Astrocyte (in vitro differentiated cells and primary cell): ENCODE results near the gene EP400. TPM values are rescaled to one million over a fixed set of nuclear protein-coding genes. Genes with fewer than 3 reads are reported as not detected.
A peak's percentile ranks its signal among the peaks of the same experiment; 100 is the strongest.
"Not testable (repeated sequence)": the region's sequence is repeated elsewhere in the genome, so short reads cannot be mapped to it uniquely, and the experiment has no call there.

Source experiments
- DNase-seq: peaks from one replicate; pipeline ENCODE4 v3.0.0-alpha.2; 2010; ENCODE audit warnings: low read depth
- FAIRE-seq: peaks from 2 replicates; lab custom pipeline; 2011; peaks lifted over from hg19 to GRCh38; lab: Jason Lieb, UNC
- H2AFZ ChIP-seq: 2 replicates; pipeline ENCODE4 v1.6.0; 2012; ENCODE audit warnings: low read depth, low read length, inconsistent platforms
- H3K27ac ChIP-seq: 2 replicates; pipeline ENCODE4 v1.5.1; 2011; ENCODE audit warnings: low read depth, low read length, inconsistent platforms
- H3K27me3 ChIP-seq: 2 replicates; pipeline ENCODE4 v1.6.0; 2011; ENCODE audit warnings: low read length, inconsistent platforms; ENCODE audit not compliant: insufficient read depth
- H3K36me3 ChIP-seq: 2 replicates; pipeline ENCODE4 v1.5.1; 2011; ENCODE audit warnings: low read length, inconsistent platforms; ENCODE audit not compliant: insufficient read depth
- H3K4me1 ChIP-seq: 2 replicates; pipeline ENCODE4 v1.5.1; 2011; ENCODE audit warnings: low read length, inconsistent platforms; ENCODE audit not compliant: insufficient read depth
- H3K4me2 ChIP-seq: 2 replicates; pipeline ENCODE4 v1.6.0; 2012; ENCODE audit warnings: low read length, inconsistent platforms
- H3K4me3 ChIP-seq: 2 replicates; pipeline ENCODE4 v1.5.1; 2011; ENCODE audit warnings: low read depth, mild to moderate bottlenecking, low read length, inconsistent platforms; ENCODE audit not compliant: insufficient read depth
- H3K79me2 ChIP-seq: 2 replicates; pipeline ENCODE4 v1.6.0; 2012; ENCODE audit warnings: mild to moderate bottlenecking, low read length, inconsistent platforms; ENCODE audit not compliant: insufficient read depth
- H3K9ac ChIP-seq: 2 replicates; pipeline ENCODE4 v1.6.0; 2012; ENCODE audit warnings: mild to moderate bottlenecking, low read length, inconsistent platforms
- H3K9me3 ChIP-seq: 2 replicates; pipeline ENCODE4 v1.5.1; 2012; ENCODE audit warnings: low read depth, mild to moderate bottlenecking, low read length, inconsistent platforms; ENCODE audit not compliant: insufficient read depth
- H4K20me1 ChIP-seq: 2 replicates; pipeline ENCODE4 v1.6.0; 2012; ENCODE audit warnings: low read length, inconsistent platforms; ENCODE audit not compliant: insufficient read depth
- H3K27ac Mint-ChIP-seq: one replicate; pipeline ENCODE4 v1.8.0; 2021; ENCODE audit warnings: mild to moderate bottlenecking, mixed read lengths; ENCODE audit not compliant: unreplicated experiment
- H3K27me3 Mint-ChIP-seq: one replicate; pipeline ENCODE4 v1.8.0; 2021; ENCODE audit warnings: low read depth, mixed read lengths; ENCODE audit not compliant: unreplicated experiment
- H3K36me3 Mint-ChIP-seq: one replicate; pipeline ENCODE4 v1.8.0; 2021; ENCODE audit warnings: low read depth, mixed read lengths; ENCODE audit not compliant: unreplicated experiment
- H3K4me1 Mint-ChIP-seq: one replicate; pipeline ENCODE4 v1.8.0; 2021; ENCODE audit warnings: low read depth, mixed read lengths; ENCODE audit not compliant: unreplicated experiment
- H3K4me3 Mint-ChIP-seq: one replicate; pipeline ENCODE4 v1.8.0; 2021; ENCODE audit warnings: mild to moderate bottlenecking, moderate library complexity, mixed read lengths; ENCODE audit not compliant: unreplicated experiment
- H3K9me3 Mint-ChIP-seq: one replicate; pipeline ENCODE4 v1.8.0; 2021; ENCODE audit warnings: mild to moderate bottlenecking, mixed read lengths; ENCODE audit not compliant: unreplicated experiment
- EZH2 ChIP-seq: IDR thresholded peaks from 2 replicates; pipeline ENCODE4 v1.6.1; 2012; ENCODE audit warnings: mild to moderate bottlenecking, low read length, inconsistent platforms; ENCODE audit not compliant: insufficient read depth
- total RNA-seq: library from RNA; stranded (reverse); gene quantifications from 2 replicates; pipeline ENCODE4 v1.2.1, GENCODE V29; 2021
- TF ChIP-seq, protein P1 (sequence below): IDR thresholded peaks from 2 replicates; pipeline ENCODE4 v1.5.1; 2011; ENCODE audit warnings: low read depth, mild to moderate bottlenecking, inconsistent platforms, low read length, moderate library complexity; ENCODE audit not compliant: insufficient read depth

The EP400 gene
- total RNA-seq, 1 donor from 2014 or later: 39.8 TPM

DNA sequence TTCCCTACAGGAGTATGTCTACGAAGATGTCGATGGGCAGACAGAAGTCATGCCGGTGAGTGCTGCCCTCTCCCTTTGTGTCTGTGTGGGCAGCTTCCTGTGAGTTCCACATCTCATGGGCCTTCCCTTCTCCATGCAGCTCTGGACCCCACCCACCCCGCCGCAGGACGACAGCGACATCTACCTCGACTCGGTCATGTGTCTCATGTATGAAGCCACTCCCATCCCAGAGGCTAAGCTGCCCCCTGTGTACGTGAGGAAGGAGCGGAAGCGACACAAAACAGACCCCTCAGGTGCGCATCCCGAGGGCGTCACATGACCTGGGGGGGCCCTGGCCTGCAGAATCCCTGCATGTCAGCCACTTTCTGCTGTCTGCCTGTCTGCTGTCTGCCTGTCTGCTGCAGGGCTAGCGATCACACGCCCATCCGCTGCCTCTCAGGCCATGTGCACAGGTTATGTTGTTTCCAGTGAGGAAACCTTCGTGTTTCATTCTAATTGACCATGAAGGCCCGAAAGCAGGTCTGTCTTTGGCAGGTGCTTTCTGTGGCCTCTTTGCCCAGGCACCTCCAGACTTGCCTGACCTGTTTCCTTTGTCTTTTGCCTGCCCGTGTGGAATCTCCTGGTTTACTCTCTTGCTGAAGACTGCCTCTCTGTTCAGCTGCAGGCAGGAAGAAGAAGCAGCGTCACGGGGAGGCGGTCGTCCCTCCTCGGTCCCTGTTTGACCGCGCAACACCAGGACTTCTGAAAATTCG, 95.1 kb downstream of the EP400 start:
- Histone ChIP-seq H3K79me2 (peaks cover 11% of the 10 kb centered on the region), H3K27me3 (no peaks in the 10 kb centered on the region), H3K27ac (no peak overlapping the region), H3K9ac (no peak overlapping the region), H3K9me3 (no peaks in the 10 kb centered on the region), H3K36me3 (peaks cover 22% of the 10 kb centered on the region), H3K4me1 (peaks cover 8% of the 10 kb centered on the region), H3K4me3 (no peak overlapping the region), H3K4me2 (no peak overlapping the region), H4K20me1 (peaks cover 58% of the 10 kb centered on the region), H2AFZ (no peak overlapping the region)
- H3K4me3 Mint-ChIP-seq: no peak overlapping the region
- H3K36me3 Mint-ChIP-seq: peaks cover 29% of the 10 kb centered on the region
- H3K4me1 Mint-ChIP-seq: peaks cover 16% of the 10 kb centered on the region
- no peak overlapping the region for H3K27ac Mint-ChIP-seq
- TF ChIP-seq, protein P1, sequence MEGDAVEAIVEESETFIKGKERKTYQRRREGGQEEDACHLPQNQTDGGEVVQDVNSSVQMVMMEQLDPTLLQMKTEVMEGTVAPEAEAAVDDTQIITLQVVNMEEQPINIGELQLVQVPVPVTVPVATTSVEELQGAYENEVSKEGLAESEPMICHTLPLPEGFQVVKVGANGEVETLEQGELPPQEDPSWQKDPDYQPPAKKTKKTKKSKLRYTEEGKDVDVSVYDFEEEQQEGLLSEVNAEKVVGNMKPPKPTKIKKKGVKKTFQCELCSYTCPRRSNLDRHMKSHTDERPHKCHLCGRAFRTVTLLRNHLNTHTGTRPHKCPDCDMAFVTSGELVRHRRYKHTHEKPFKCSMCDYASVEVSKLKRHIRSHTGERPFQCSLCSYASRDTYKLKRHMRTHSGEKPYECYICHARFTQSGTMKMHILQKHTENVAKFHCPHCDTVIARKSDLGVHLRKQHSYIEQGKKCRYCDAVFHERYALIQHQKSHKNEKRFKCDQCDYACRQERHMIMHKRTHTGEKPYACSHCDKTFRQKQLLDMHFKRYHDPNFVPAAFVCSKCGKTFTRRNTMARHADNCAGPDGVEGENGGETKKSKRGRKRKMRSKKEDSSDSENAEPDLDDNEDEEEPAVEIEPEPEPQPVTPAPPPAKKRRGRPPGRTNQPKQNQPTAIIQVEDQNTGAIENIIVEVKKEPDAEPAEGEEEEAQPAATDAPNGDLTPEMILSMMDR: no peak
- TF ChIP-seq EZH2: no peak
- no peak for FAIRE-seq
- DNase-seq: no peak
- no peaks in the 10 kb centered on the region for H3K27me3 Mint-ChIP-seq
- no peaks in the 10 kb centered on the region for H3K9me3 Mint-ChIP-seq

DNA sequence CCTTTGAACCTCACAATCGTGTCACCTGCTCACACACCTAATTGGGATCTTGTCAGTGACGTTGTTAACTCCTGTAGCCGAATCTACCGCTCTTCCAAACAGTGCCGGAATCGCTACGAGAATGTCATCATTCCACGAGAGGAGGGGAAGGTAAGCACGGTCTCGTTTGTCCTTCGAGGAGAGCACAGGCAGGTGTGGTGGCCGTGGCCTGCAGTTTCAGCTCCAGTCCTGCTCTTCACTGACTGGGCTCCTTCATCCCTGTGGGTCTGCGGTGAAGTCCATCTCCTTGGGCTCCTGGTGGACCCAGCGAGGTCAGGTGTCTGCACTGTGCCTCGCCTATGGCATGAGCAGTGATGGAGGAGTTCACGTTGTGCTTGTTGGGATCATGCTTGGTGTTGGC, 96.0 kb downstream of the EP400 start:
- Histone ChIP-seq H3K79me2 (peaks cover 11% of the 10 kb centered on the region), H3K27me3 (no peaks in the 10 kb centered on the region), H3K9ac (no peak overlapping the region), H4K20me1 (peaks cover 64% of the 10 kb centered on the region), H3K9me3 (peaks cover under 1% of the 10 kb centered on the region), H3K27ac (no peak overlapping the region), H3K4me3 (no peak overlapping the region), H3K4me1 (peaks cover 8% of the 10 kb centered on the region), H2AFZ (no peak overlapping the region), H3K36me3 (peaks cover 27% of the 10 kb centered on the region), H3K4me2 (no peak overlapping the region)
- Mint-ChIP-seq H3K4me1 (peaks cover 16% of the 10 kb centered on the region), H3K36me3 (peaks cover 30% of the 10 kb centered on the region), H3K27ac (no peak overlapping the region), H3K27me3 (no peaks in the 10 kb centered on the region), H3K4me3 (no peak overlapping the region), H3K9me3 (no peaks in the 10 kb centered on the region)
- TF ChIP-seq, protein P1: no peak
- TF ChIP-seq EZH2: no peak
- no peak for FAIRE-seq
- DNase-seq: no peak

DNA sequence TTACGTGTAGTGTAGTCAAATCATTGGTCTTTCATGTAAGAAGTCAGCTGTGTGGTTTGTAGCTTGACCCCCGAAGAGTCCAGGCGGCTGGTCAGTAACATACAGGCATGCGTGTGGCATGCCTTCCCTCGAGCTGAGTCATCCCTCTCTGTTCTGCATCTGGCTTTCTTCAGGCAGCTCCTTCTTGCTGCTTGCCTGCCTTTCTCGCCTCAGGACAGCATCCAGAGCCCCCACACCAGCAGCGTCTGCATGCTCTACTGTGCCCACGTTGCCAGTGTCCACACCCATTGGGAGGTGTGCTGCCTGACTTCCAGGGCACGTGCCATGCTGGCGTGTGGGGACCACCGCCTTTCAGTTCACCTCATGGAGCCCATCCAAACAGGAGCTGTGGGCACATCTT, 96.8 kb downstream of the EP400 start:
- Mint-ChIP-seq H3K27ac (peak overlapping the region; percentile 6), H3K36me3 (peaks cover 34% of the 10 kb centered on the region), H3K9me3 (no peaks in the 10 kb centered on the region), H3K4me1 (peaks cover 16% of the 10 kb centered on the region), H3K27me3 (no peaks in the 10 kb centered on the region), H3K4me3 (no peak overlapping the region)
- peaks cover 8% of the 10 kb centered on the region for H3K4me1 ChIP-seq
- peak overlapping the region; percentile 38 for H3K4me2 ChIP-seq
- no peaks in the 10 kb centered on the region for H3K27me3 ChIP-seq
- H3K9me3 ChIP-seq: peaks cover 4% of the 10 kb centered on the region
- no peak overlapping the region for H3K27ac ChIP-seq
- H2AFZ ChIP-seq: no peak overlapping the region
- H3K4me3 ChIP-seq: no peak overlapping the region
- H4K20me1 ChIP-seq: peaks cover 61% of the 10 kb centered on the region
- H3K9ac ChIP-seq: no peak overlapping the region
- TF ChIP-seq EZH2: no peak
- TF ChIP-seq, protein P1: no peak
- FAIRE-seq: peak; percentile 89
- DNase-seq: peak; percentile 92
- peaks cover 7% of the 10 kb centered on the region for H3K79me2 ChIP-seq
- peaks cover 31% of the 10 kb centered on the region for H3K36me3 ChIP-seq

DNA sequence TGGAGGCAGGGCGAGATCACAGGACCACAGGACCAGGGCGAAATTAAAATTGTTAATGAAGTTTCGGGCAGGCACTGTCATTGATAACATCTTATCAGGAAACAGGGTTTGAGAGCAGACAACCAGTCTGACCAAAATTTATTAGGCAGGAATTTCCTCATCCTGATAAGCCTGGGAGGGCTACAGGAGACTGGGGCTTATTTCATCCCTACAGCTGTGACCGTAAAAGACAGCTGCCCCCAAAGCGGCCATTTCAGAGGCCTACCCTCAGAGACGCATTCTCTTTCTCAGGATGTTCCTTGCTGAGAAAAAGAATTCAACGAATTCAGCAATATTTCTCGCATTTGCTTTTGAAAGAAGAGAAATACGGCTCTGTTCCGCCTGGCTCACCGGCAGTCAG, 97.9 kb downstream of the EP400 start:
- not testable (repeated sequence) for H3K9me3 ChIP-seq, H3K9ac ChIP-seq, H3K4me1 ChIP-seq, FAIRE-seq, H3K27ac ChIP-seq, H3K27me3 ChIP-seq, H3K4me3 Mint-ChIP-seq, H3K79me2 ChIP-seq, H3K27me3 Mint-ChIP-seq, DNase-seq, H3K9me3 Mint-ChIP-seq, H3K4me2 ChIP-seq, H2AFZ ChIP-seq, H3K4me3 ChIP-seq
- H3K36me3 Mint-ChIP-seq: peaks cover 32% of the 10 kb centered on the region
- H3K4me1 Mint-ChIP-seq: peaks cover 16% of the 10 kb centered on the region
- H4K20me1 ChIP-seq: peaks cover 57% of the 10 kb centered on the region
- peaks cover 33% of the 10 kb centered on the region for H3K36me3 ChIP-seq
- H3K27ac Mint-ChIP-seq: peak overlapping the region; percentile 58
